HG03060 (cell line): ENCODE data around the gene LAPTM5.

ENCODE experiments used
- ATAC-seq: cut with Tn5 transposase; IDR thresholded peaks from one replicate; pipeline ENCODE4 v1.9.1; 2021; ENCODE audit warnings: low read depth, moderate number of reproducible peaks; ENCODE audit not compliant: unreplicated experiment

Gene LAPTM5

GRCh38 chr1:30787856-30788495 lies 30.4 kb upstream of the LAPTM5 start:
- no peak for ATAC-seq

DNA sequence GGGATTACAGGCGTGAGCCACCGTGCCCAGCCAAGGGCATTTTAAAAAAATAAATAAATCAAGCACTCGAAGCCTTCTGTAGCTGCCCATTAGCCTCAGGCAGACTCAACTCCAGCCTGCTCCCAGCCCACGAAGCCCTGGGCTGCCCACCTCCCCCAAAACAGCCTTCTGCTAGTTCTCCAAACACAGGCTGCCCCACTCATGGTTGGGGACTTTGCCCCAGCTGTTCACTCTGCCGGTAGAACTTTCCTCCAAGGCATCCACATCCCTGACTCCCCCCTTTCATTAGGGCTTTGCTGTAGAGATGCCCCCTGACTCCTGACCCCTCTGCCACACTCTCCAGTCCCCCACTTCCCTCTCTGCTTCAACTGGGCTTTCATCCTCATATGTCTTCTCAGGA lies 29.7 kb upstream of the LAPTM5 start:
- no peak for ATAC-seq

- no peak for ATAC-seq
Measured at GRCh38 chr1:30786264-30786991, 28.9 kb upstream of the LAPTM5 start.

DNA sequence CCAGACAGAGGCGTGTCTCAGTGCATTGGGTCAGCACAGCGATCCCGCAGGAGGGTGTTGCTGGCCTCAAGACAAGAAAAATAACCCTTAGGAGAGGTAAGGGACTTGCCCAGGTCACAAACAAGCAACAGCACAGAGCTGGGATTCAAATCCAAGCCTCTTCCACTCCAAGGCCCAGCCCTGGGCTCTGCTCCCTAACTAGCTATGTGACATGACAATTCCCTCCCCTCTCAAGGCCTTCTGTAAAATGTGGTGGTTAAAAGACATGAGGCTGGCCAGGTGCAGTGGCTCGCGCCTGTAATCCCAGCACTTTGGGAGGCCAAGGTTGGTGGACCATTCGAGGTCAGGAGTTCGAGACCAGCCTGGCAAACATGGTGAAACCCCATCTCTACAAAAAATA lies 28.1 kb upstream of the LAPTM5 start:
- no peak for ATAC-seq

DNA sequence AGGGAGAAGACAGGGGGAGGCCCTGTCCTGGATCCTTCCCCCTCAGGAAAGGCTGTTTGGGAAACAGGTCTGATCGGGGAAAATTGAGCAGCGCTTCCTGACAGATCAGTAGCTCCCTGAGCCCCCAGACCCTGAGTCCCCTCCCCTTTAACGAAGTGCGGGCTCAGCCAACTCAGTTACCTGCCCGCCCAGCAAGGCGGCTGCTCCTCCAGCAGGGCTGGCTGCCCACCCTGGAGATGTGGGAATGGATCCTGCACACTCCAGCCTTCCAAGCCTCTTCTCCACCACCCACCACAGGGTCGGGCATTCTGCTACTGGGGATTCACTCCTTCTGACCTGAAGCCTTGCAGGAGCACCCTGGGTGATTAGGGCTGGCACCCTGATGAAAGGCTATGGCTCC lies 27.6 kb upstream of the LAPTM5 start:
- no peak for ATAC-seq

DNA sequence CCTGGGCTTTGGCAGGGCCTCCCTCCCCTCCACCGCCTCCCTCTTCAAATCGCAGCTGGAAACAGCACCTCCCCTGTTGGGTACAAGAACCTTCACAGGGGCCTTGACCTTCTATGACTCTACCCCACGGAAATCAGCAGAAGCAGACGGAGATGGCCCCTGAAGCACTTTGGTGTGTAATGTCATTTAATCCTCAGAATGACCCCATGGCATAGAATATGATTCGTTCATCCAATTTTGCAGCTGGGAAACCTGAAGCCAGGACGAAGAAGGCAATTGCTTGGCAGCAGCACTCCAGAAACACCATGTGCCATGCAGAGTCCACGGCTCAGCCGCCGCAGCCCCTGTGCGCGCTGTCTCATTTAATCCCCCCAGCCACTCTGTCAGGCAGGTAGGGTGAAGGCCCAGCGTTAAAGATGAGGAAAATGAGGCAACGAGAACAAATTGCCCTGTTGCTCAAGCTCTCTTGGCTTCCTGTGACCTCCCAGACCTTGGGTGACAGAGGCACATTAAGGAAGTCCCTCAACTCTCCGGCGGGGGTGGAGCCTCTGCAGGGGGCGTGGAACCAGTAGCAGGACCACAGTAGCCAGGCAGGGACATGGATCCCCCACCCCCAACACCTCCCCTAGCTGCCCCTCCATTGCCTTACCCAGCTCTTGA lies 25.8 kb upstream of the LAPTM5 start:
- ATAC-seq: no peak

- no peak for ATAC-seq
Measured at GRCh38 chr1:30782361-30783255, 25.0 kb upstream of the LAPTM5 start.

GRCh38 chr1:30781906-30782305 lies 24.3 kb upstream of the LAPTM5 start:
- no peak for ATAC-seq

DNA sequence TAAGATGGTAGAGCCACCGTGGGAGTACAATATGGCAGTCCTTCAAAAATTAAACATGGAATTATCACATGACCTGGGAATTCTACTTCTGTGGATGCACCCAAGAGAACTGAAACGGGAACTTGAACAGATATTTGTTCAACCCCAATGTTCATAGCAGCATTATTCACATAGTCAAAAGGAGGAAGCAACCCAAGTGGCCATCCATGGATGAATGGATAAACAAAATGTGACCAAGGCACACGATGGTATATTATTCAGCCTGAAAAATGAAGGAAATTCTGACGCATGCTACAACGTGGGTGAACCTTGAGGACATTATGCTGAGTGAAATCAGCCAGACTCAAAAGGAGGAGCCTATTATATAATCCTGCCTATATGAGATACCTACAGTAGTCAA lies 22.8 kb upstream of the LAPTM5 start:
- no peak for ATAC-seq

- no peak for ATAC-seq
Measured at GRCh38 chr1:30779294-30780071, 21.9 kb upstream of the LAPTM5 start.

- no peak for ATAC-seq
Measured at GRCh38 chr1:30778979-30779293, 21.4 kb upstream of the LAPTM5 start.

GRCh38 chr1:30778154-30778978 lies 20.8 kb upstream of the LAPTM5 start:
- ATAC-seq: no peak

- ATAC-seq: no peak
Measured at GRCh38 chr1:30777904-30778153, 20.3 kb upstream of the LAPTM5 start.

DNA sequence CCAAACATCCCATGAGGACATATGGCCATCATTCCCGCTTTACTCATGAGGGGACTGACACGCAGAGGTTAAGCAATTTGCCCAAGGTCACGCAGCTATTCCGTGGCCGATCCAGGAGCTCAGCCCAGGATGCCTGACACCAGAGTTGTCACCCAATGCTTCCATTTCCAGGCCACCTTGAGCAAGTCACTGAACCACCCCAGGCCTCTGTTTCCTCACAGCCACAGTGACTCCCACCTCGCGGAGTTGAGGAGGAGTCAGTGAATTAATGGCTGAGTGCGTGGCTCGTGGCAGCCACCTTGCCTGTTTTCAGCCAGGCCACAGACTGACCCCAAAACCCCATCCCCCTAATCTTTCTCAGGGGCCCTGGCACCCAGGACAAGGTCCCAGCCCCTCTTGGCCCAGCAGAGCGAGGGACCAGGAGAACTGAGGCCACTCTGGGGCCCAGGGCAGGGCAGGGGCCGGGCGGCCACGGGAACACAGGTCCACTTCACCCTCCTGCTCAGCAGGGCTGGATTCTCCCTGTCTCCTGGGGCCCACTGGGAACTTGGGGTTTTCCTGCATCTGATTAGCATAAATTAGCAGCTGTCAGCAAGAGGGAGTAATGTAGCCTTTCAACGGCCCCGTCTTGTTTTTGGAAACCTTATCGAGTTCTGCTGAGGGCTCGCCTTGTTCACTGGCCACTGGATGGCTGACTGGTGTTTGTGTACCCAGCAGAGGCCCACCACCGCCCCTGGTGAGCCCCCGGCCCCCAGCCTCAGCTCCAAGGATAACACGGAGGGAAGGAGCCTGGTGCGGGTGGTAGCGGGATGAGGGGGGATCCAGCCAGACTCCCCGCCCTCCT lies 19.7 kb upstream of the LAPTM5 start:
- ATAC-seq: no peak

GRCh38 chr1:30776097-30777059 lies 18.8 kb upstream of the LAPTM5 start:
- ATAC-seq: no peak

GRCh38 chr1:30775433-30775975 lies 17.9 kb upstream of the LAPTM5 start:
- ATAC-seq: no peak
